ENCODE results near the gene CPVL.

CPVL gene

GRCh38 chr7:28961972-28962371 lies 184.4 kb downstream of the CPVL start:
- Histone ChIP-seq H3K4me3 (ENCODE audit: low read length) (no peak overlapping the region), H3K79me2 (ENCODE audit: control insufficient read depth, insufficient read depth, low read length) (no peaks in the 10 kb centered on the region), H4K8ac (ENCODE audit: low read depth, low read length) (no peak overlapping the region), H2BK15ac (replicated peaks; ENCODE audit: low read depth) (no peak overlapping the region), H4K5ac (ENCODE audit: low read length) (no peak overlapping the region), H2AK5ac (ENCODE audit: low read length) (no peak overlapping the region), H3K4ac (ENCODE audit: low read depth, low read length) (no peak overlapping the region), H2BK5ac (ENCODE audit: low read length) (no peak overlapping the region), H3K4me2 (ENCODE audit: low read length) (no peak overlapping the region), H3K56ac (ENCODE audit: low read length) (no peak overlapping the region), H3K9ac (ENCODE audit: low read length) (no peak overlapping the region), H2BK120ac (ENCODE audit: low read depth, low read length) (no peak overlapping the region), H3K79me1 (ENCODE audit: low read length) (no peaks in the 10 kb centered on the region), H3K27ac (ENCODE audit: low read depth, low read length) (no peak overlapping the region), H3K36me3 (ENCODE audit: control insufficient read depth, insufficient read depth, low read length) (no peaks in the 10 kb centered on the region), H3K18ac (ENCODE audit: low read length) (no peak overlapping the region), H3K23ac (ENCODE audit: low read length) (no peak overlapping the region), H3K27me3 (ENCODE audit: insufficient read depth, low read length, poor library complexity) (peaks cover 8% of the 10 kb centered on the region), H3K4me1 (ENCODE audit: control insufficient read depth, low read depth, low read length) (peaks cover 3% of the 10 kb centered on the region)
- WGBS (ENCODE audit: extremely low coverage, insufficient coverage, low lambda C conversion rate) = no CpG with 5 or more reads among the region's 5 CpGs
- DNase-seq = peak; percentile 54

DNA sequence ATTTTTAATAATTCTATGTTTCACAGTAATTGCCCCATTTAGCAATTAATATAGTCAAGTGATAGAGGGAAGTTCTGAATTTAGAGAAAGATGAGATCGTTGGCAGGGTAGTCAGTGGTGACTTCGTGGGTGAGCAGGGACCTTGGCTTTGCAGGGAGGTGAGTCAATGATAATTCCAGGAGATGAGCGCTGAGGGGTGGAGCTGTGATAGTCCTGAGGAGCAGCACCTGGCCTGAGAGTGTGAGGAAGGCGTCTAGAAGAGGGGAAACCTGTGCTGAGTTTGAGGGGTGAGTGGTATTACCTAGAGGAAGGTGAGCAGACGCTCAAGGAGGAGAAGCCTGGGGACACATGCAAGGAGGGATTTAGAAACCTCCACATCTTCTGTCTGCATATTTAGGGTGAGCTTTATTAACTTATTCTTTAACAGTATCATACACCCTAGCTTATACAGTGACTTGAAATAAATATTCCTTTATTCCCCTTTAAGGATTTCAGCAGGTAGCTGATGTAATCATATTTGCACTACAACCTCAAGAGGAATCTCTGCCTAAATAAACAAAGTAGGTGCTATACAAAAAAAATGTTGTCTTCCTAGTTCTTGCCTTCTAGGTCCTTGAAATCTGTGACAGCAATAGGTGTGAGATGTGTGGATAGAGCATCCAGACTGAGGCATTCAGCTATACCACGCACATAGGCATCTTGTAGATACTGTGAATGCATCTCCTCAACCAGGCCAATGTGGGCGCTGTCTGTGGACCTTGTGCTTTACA lies 186.1 kb downstream of the CPVL start:
- Histone ChIP-seq H3K4me3 (ENCODE audit: low read length) (no peak overlapping the region), H2AK5ac (ENCODE audit: low read length) (no peak overlapping the region), H3K56ac (ENCODE audit: low read length) (no peak overlapping the region), H3K27ac (ENCODE audit: low read depth, low read length) (no peak overlapping the region), H3K79me2 (ENCODE audit: control insufficient read depth, insufficient read depth, low read length) (no peaks in the 10 kb centered on the region), H4K8ac (ENCODE audit: low read depth, low read length) (no peak overlapping the region), H3K79me1 (ENCODE audit: low read length) (no peaks in the 10 kb centered on the region), H3K18ac (ENCODE audit: low read length) (no peak overlapping the region), H3K4ac (ENCODE audit: low read depth, low read length) (no peak overlapping the region), H2BK120ac (ENCODE audit: low read depth, low read length) (no peak overlapping the region), H4K5ac (ENCODE audit: low read length) (no peak overlapping the region), H3K23ac (ENCODE audit: low read length) (no peak overlapping the region), H3K36me3 (ENCODE audit: control insufficient read depth, insufficient read depth, low read length) (no peaks in the 10 kb centered on the region), H2BK15ac (replicated peaks; ENCODE audit: low read depth) (no peak overlapping the region), H3K4me2 (ENCODE audit: low read length) (no peak overlapping the region), H3K27me3 (ENCODE audit: insufficient read depth, low read length, poor library complexity) (peaks cover 8% of the 10 kb centered on the region), H2BK5ac (ENCODE audit: low read length) (no peak overlapping the region), H3K9ac (ENCODE audit: low read length) (no peak overlapping the region), H3K4me1 (ENCODE audit: control insufficient read depth, low read depth, low read length) (peaks cover 3% of the 10 kb centered on the region)
- WGBS (ENCODE audit: extremely low coverage, insufficient coverage, low lambda C conversion rate) = no CpG with 5 or more reads among the region's 7 CpGs
- DNase-seq = no peak

DNA sequence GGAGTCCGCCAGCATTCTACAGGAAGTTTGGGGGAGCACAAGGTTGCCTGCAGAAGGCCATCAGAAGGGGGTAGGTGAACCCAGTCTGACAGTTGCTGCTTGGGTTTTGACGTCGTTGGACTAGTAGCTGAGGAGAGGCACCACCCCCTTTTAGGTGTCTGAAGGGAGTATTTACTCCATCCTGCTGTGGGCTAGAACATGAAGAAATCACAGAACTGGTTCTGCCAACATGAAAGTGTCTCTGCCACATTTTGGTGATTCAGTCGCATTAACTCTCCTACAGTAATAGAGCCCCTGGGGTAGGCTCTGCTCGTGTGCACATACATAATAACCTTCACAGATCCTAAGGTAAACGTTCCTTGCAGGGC lies 187.4 kb downstream of the CPVL start:
- no peak overlapping the region for H3K27ac ChIP-seq (ENCODE audit: low read depth, low read length)
- no peak overlapping the region for H3K18ac ChIP-seq (ENCODE audit: low read length)
- H3K4me3 ChIP-seq (ENCODE audit: low read length) = no peak overlapping the region

GRCh38 chr7:28958235-28958979 lies 187.9 kb downstream of the CPVL start, which contains the start of gene TRIL:
Gene TRIL (minus strand): TSS chr7:28958330. CDS start chr7:28958046, 284 bp downstream.
- Histone ChIP-seq H2BK15ac (replicated peaks; ENCODE audit: low read depth) (no peak within 1 kb of the TSS), H3K79me2 (ENCODE audit: control insufficient read depth, insufficient read depth, low read length) (no peaks in the 10 kb centered on the region), H3K4me2 (ENCODE audit: low read length) (peak within 1 kb of the TSS; percentile 89), H3K27me3 (ENCODE audit: insufficient read depth, low read length, poor library complexity) (peaks cover 8% of the 10 kb centered on the region), H2BK5ac (ENCODE audit: low read length) (no peak within 1 kb of the TSS), H4K8ac (ENCODE audit: low read depth, low read length) (no peak within 1 kb of the TSS), H3K36me3 (ENCODE audit: control insufficient read depth, insufficient read depth, low read length) (no peaks in the 10 kb centered on the region), H3K27ac (ENCODE audit: low read depth, low read length) (no peak within 1 kb of the TSS), H3K79me1 (ENCODE audit: low read length) (no peaks in the 10 kb centered on the region), H3K23ac (ENCODE audit: low read length) (peak within 1 kb of the TSS; percentile 45), H3K4ac (ENCODE audit: low read depth, low read length) (no peak within 1 kb of the TSS), H3K56ac (ENCODE audit: low read length) (peak within 1 kb of the TSS; percentile 82), H3K18ac (ENCODE audit: low read length) (peak within 1 kb of the TSS; percentile 25), H2AK5ac (ENCODE audit: low read length) (no peak within 1 kb of the TSS), H3K4me3 (ENCODE audit: low read length) (peak within 1 kb of the TSS; percentile 24), H4K5ac (ENCODE audit: low read length) (no peak within 1 kb of the TSS), H2BK120ac (ENCODE audit: low read depth, low read length) (no peak within 1 kb of the TSS), H3K4me1 (ENCODE audit: control insufficient read depth, low read depth, low read length) (peaks cover 3% of the 10 kb centered on the region), H3K9ac (ENCODE audit: low read length) (peak within 1 kb of the TSS; percentile 57)
- no CpG with 5 or more reads among the region's 66 CpGs for WGBS (ENCODE audit: extremely low coverage, insufficient coverage, low lambda C conversion rate)
- peak; percentile 73 for DNase-seq

More for the DNA sequence above, 187.4 kb downstream of the CPVL start:
- H2AK5ac ChIP-seq (ENCODE audit: low read length) = no peak overlapping the region
- H3K23ac ChIP-seq (ENCODE audit: low read length) = no peak overlapping the region
- no peak overlapping the region for H2BK5ac ChIP-seq (ENCODE audit: low read length)
- H3K79me1 ChIP-seq (ENCODE audit: low read length) = no peaks in the 10 kb centered on the region
- peaks cover 3% of the 10 kb centered on the region for H3K4me1 ChIP-seq (ENCODE audit: control insufficient read depth, low read depth, low read length)
- no peak overlapping the region for H3K4ac ChIP-seq (ENCODE audit: low read depth, low read length)
- no peaks in the 10 kb centered on the region for H3K36me3 ChIP-seq (ENCODE audit: control insufficient read depth, insufficient read depth, low read length)
- no peak overlapping the region for H3K9ac ChIP-seq (ENCODE audit: low read length)
- H3K79me2 ChIP-seq (ENCODE audit: control insufficient read depth, insufficient read depth, low read length) = no peaks in the 10 kb centered on the region
- no peak overlapping the region for H2BK15ac ChIP-seq (replicated peaks; ENCODE audit: low read depth)
- H4K8ac ChIP-seq (ENCODE audit: low read depth, low read length) = no peak overlapping the region
- H3K56ac ChIP-seq (ENCODE audit: low read length) = peak overlapping the region; percentile 12
- H3K4me2 ChIP-seq (ENCODE audit: low read length) = peak overlapping the region; percentile 89
- WGBS (ENCODE audit: extremely low coverage, insufficient coverage, low lambda C conversion rate) = no CpG with 5 or more reads among the region's 6 CpGs
- H3K27me3 ChIP-seq (ENCODE audit: insufficient read depth, low read length, poor library complexity) = peaks cover 8% of the 10 kb centered on the region
- no peak for DNase-seq
- H2BK120ac ChIP-seq (ENCODE audit: low read depth, low read length) = no peak overlapping the region
- H4K5ac ChIP-seq (ENCODE audit: low read length) = no peak overlapping the region

DNA sequence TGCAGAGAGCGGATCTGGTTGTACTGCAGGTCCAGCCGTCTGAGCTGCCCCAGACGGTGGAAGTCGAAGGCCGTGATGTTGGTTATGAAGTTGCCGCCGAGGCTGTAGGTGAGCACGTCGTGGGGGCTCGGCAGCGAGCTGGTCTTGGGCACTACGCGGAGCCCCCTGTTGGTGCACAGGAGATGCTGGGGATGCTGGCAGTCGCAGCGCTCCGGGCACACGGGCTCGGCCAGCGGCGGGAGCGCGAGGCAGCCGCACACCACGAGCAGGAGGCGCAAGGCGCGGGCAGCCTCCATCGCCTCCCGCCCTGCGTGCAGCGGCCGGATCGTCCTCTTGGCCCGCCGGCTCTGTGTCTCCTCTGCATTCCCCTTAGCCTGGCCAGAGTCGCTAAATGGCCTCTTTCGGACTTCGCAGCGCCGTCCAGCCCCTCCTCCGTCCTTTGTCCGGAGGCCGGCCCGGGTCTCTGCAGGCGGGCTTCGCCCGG lies 188.5 kb downstream of the CPVL start:
- H3K36me3 ChIP-seq (ENCODE audit: control insufficient read depth, insufficient read depth, low read length) = no peaks in the 10 kb centered on the region

More for the DNA sequence above, 188.5 kb downstream of the CPVL start:
- Histone ChIP-seq H3K18ac (ENCODE audit: low read length) (peak overlapping the region; percentile 1), H2BK5ac (ENCODE audit: low read length) (no peak overlapping the region), H3K4me3 (ENCODE audit: low read length) (no peak overlapping the region), H3K79me2 (ENCODE audit: control insufficient read depth, insufficient read depth, low read length) (no peaks in the 10 kb centered on the region), H3K9ac (ENCODE audit: low read length) (peak overlapping the region; percentile 57), H4K8ac (ENCODE audit: low read depth, low read length) (no peak overlapping the region), H3K27me3 (ENCODE audit: insufficient read depth, low read length, poor library complexity) (peaks cover 8% of the 10 kb centered on the region), H2BK120ac (ENCODE audit: low read depth, low read length) (no peak overlapping the region), H3K27ac (ENCODE audit: low read depth, low read length) (no peak overlapping the region), H3K79me1 (ENCODE audit: low read length) (no peaks in the 10 kb centered on the region), H3K4me2 (ENCODE audit: low read length) (peak overlapping the region; percentile 89), H4K5ac (ENCODE audit: low read length) (no peak overlapping the region), H3K23ac (ENCODE audit: low read length) (no peak overlapping the region), H2BK15ac (replicated peaks; ENCODE audit: low read depth) (no peak overlapping the region), H3K4ac (ENCODE audit: low read depth, low read length) (no peak overlapping the region), H3K4me1 (ENCODE audit: control insufficient read depth, low read depth, low read length) (peaks cover 3% of the 10 kb centered on the region), H2AK5ac (ENCODE audit: low read length) (no peak overlapping the region), H3K56ac (ENCODE audit: low read length) (peak overlapping the region; percentile 82)
- no CpG with 5 or more reads among the region's 47 CpGs for WGBS (ENCODE audit: extremely low coverage, insufficient coverage, low lambda C conversion rate)
- DNase-seq = peak; percentile 58

All from mesendoderm (in vitro differentiated cells).